Retinal pigment epithelial cell (primary cell): Measurements from ENCODE around the gene XKR3.

ENCODE experiments used
- DNase-seq: peaks from one replicate; pipeline ENCODE4 v3.0.0-alpha.2; 2010; ENCODE audit warnings: low read depth
- H3K4me3 ChIP-seq: 2 replicates; pipeline ENCODE4 v1.5.1; 2011; ENCODE audit warnings: mild to moderate bottlenecking, low read length, control low read depth, moderate library complexity
- TF ChIP-seq, protein P1 (sequence below): conservative IDR thresholded peaks from 2 replicates; pipeline ENCODE4 v1.5.1; 2011; ENCODE audit warnings: low read depth, low read length, control low read depth, inconsistent platforms

Gene XKR3

DNA sequence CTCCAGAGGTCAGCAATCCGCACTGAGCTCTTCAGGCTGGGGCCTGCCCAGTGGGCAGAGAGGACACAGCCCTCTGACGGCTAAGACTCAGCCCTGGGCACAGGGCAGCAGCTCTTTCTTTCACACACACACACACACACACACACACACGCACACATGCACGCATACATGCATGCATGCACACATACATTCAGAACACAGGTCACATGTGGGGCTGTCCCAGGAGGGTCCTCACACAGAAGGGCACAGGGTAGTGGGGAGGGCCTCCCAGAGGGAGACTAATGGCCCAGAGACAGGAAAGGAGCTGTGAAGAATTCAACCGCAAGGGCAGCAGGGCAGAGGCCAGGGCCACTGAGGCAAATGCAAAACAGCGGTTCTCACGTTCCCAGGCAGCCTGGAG lies 20.3 kb upstream of the XKR3 start:
- H3K4me3 ChIP-seq: no peak overlapping the region
- TF ChIP-seq, protein P1, sequence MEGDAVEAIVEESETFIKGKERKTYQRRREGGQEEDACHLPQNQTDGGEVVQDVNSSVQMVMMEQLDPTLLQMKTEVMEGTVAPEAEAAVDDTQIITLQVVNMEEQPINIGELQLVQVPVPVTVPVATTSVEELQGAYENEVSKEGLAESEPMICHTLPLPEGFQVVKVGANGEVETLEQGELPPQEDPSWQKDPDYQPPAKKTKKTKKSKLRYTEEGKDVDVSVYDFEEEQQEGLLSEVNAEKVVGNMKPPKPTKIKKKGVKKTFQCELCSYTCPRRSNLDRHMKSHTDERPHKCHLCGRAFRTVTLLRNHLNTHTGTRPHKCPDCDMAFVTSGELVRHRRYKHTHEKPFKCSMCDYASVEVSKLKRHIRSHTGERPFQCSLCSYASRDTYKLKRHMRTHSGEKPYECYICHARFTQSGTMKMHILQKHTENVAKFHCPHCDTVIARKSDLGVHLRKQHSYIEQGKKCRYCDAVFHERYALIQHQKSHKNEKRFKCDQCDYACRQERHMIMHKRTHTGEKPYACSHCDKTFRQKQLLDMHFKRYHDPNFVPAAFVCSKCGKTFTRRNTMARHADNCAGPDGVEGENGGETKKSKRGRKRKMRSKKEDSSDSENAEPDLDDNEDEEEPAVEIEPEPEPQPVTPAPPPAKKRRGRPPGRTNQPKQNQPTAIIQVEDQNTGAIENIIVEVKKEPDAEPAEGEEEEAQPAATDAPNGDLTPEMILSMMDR: no peak
- no peak for DNase-seq

GRCh38 chr22:16844529-16844928 lies 19.3 kb upstream of the XKR3 start:
- no peak overlapping the region for H3K4me3 ChIP-seq
- TF ChIP-seq, protein P1: no peak
- DNase-seq: no peak

GRCh38 chr22:16838073-16838472 lies 12.9 kb upstream of the XKR3 start:
- peak; percentile 24 for DNase-seq
- TF ChIP-seq, protein P1: no peak
- no peak overlapping the region for H3K4me3 ChIP-seq

DNA sequence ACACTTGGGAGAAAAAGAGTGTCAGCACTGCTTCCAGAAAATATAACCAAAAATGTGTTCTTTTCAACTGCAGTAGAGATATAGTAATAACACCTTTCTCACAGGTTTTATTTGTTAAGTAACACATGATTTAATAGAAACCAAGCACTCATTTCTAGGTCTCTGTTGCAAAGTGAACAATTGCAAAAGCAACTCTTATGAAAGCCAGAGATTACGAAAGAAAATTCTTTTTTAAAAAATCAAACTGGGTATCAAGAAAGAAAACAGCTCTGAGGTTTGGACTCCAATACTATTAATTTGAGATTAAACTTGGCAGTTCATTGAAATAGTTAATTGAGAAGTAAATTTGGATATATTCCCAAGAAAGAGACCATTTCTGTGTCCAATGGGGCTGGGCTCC lies 9.8 kb upstream of the XKR3 start:
- TF ChIP-seq, protein P1: no peak
- no peak for DNase-seq
- H3K4me3 ChIP-seq: no peak overlapping the region

- TF ChIP-seq, protein P1: no peak
- H3K4me3 ChIP-seq: no peak overlapping the region
- DNase-seq: no peak
Observed at GRCh38 chr22:16831257-16831656, 6.0 kb upstream of the XKR3 start.

- no peak overlapping the region for H3K4me3 ChIP-seq
- no peak for DNase-seq
- TF ChIP-seq, protein P1: no peak
Observed at GRCh38 chr22:16829985-16830384, 4.8 kb upstream of the XKR3 start.

DNA sequence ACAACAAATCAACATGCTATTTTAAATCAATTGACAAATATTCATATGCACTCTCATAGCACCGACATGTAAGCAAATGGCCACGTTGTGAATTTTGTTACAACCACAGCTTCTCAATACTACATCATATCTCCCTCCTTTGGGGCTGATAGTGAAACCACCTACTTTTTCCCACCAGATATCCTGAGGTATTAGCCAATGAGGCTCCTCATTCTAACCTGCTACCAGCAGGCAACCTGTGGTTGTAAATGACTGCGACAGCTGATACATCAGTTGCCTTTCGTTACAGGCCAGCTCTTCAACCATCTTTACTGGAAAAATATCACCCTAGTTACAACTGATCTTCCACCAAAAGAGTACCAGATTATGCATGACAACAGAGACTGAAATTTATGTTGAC lies 3.7 kb upstream of the XKR3 start:
- H3K4me3 ChIP-seq: no peak overlapping the region
- TF ChIP-seq, protein P1: no peak
- no peak for DNase-seq
